Esophagus (tissue), 2 donors: Measurements from ENCODE around the gene TRAPPC10. TPM values are rescaled to one million over a fixed set of nuclear protein-coding genes. Genes with fewer than 3 reads are reported as not detected.

ENCODE experiments used
- H3K27ac ChIP-seq, 2 donors: one replicate each; pipeline ENCODE4 v1.5.1; 2013; ENCODE audit warnings: low read depth in 2 of 2, mild to moderate bottlenecking in 2 of 2, inconsistent platforms in 1 of 2, low read length in 1 of 2, moderate library complexity in 1 of 2
- H3K27me3 ChIP-seq, 2 donors: one replicate each; pipeline ENCODE4 v1.6.1; 2013; ENCODE audit warnings: low read length in 2 of 2, control low read depth in 1 of 2, mild to moderate bottlenecking in 1 of 2; ENCODE audit not compliant: insufficient read depth in 2 of 2, control insufficient read depth in 1 of 2
- H3K36me3 ChIP-seq, 2 donors: one replicate each; pipeline ENCODE4 v1.6.1; 2013; ENCODE audit warnings: low read length in 1 of 2; ENCODE audit not compliant: control insufficient read depth in 2 of 2, insufficient read depth in 2 of 2
- H3K4me1 ChIP-seq, 2 donors: one replicate each; pipeline ENCODE4 v1.6.1; 2013; ENCODE audit warnings: low read length in 1 of 2; ENCODE audit not compliant: control insufficient read depth in 2 of 2, insufficient read depth in 2 of 2
- H3K4me3 ChIP-seq, 2 donors: one replicate each; pipeline ENCODE4 v1.5.1; 2013; ENCODE audit warnings: low read length in 2 of 2, mild to moderate bottlenecking in 2 of 2, low read depth in 1 of 2, moderate library complexity in 1 of 2
- H3K9me3 ChIP-seq, 2 donors: one replicate each; pipeline ENCODE4 v1.6.1; 2013; ENCODE audit warnings: mild to moderate bottlenecking in 2 of 2, low read depth in 1 of 2, low read length in 1 of 2, moderate library complexity in 1 of 2; ENCODE audit not compliant: control insufficient read depth in 2 of 2, insufficient read depth in 1 of 2
- WGBS, 2 donors: extraction: QIAGEN DNeasy Blood & Tissue Kit; methylation state at CpG; one replicate each; pipeline ENCODE4 v1.1.7; 2013; 5-methylcytosine and 5-hydroxymethylcytosine counted together
- polyA plus RNA-seq, 2 donors: library from polyadenylated mRNA; stranded (reverse); fragments of 200-250 nt; gene quantifications; one replicate each; pipeline ENCODE4 v1.2.3, GENCODE V29; 2013
- donor health status: healthy with polysubstance abuse.
- donor health status: Bipolar disorder and iron deficiency.

The TRAPPC10 gene
- polyA plus RNA-seq, 2 donors: 6.8 to 7.7 TPM

DNA sequence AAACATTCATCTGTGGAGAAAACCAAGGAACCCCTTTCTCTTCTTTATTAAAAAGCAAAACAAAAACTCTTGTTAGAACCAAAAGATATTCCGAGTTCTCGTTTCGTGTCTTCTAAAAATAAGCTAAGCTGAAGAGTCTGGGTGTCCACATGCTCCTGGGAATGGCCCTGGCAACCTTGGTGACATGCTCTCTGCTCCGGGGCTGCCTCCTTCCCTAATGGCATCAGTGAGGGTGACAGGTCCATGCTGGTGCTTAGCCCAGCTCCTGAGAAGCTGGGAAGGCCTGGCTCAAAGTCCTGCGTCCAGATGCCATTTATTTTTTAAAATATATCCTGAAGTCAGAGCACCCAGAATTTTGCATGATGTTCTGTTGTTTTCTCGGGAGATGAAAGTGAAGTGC lies 24.6 kb upstream of the TRAPPC10 start:
- Histone ChIP-seq H3K27me3 (no peaks in the 10 kb centered on the region), H3K36me3 (peaks cover 0 to 8% of the 10 kb centered on the region in 2 donors), H3K9me3 (no peaks in the 10 kb centered on the region), H3K27ac (no peak overlapping the region), H3K4me3 (no peak overlapping the region), H3K4me1 (peaks cover 0 to 3% of the 10 kb centered on the region in 2 donors)
- WGBS, 2 donors: 61 to 63% methylated on average over 6 of the region's 6 CpGs

- H3K27ac ChIP-seq: no peak overlapping the region
- H3K4me3 ChIP-seq: no peak overlapping the region
- H3K27me3 ChIP-seq: no peaks in the 10 kb centered on the region
- no peaks in the 10 kb centered on the region for H3K9me3 ChIP-seq
- peaks cover 0 to 3% of the 10 kb centered on the region in 2 donors for H3K4me1 ChIP-seq
- peaks cover 0 to 8% of the 10 kb centered on the region in 2 donors for H3K36me3 ChIP-seq
- WGBS, 2 donors: 75 to 76% methylated on average over 9 of the region's 9 CpGs
Observed at GRCh38 chr21:43988016-43988415, 24.1 kb upstream of the TRAPPC10 start.

GRCh38 chr21:43988506-43989230 lies 23.4 kb upstream of the TRAPPC10 start:
- H3K27me3 ChIP-seq: no peaks in the 10 kb centered on the region
- H3K27ac ChIP-seq: no peak overlapping the region
- peaks cover 0 to 3% of the 10 kb centered on the region in 2 donors for H3K4me1 ChIP-seq
- 69 to 73% methylated on average over 20 to 23 of the region's 23 CpGs for WGBS, 2 donors
- no peaks in the 10 kb centered on the region for H3K9me3 ChIP-seq
- H3K4me3 ChIP-seq: no peak overlapping the region
- peaks cover 0 to 5% of the 10 kb centered on the region in 2 donors for H3K36me3 ChIP-seq

DNA sequence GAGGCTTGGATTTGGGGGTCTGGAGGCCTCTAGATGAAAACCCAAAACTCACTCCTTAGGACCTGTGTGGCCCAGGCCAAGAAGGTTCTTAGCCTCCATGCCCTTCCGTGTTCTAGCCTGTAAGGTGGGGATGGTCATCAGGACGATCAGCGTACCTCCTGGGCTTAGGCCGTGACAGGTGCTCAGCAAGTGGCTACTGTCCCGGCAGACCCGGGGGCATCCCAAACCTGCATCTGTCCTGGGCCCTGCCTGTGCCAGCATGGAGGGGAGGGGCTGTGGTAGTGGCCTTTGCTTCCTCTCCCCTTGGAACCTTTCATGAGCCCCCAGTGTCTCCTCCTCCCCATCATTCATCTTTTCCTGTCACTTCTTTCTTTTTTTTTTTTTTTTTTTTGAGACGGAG lies 22.7 kb upstream of the TRAPPC10 start:
- Histone ChIP-seq H3K27ac (no peak overlapping the region), H3K4me3 (no peak overlapping the region), H3K36me3 (no peaks in the 10 kb centered on the region), H3K9me3 (no peaks in the 10 kb centered on the region), H3K27me3 (no peaks in the 10 kb centered on the region), H3K4me1 (peaks cover 0 to 3% of the 10 kb centered on the region in 2 donors)
- 80 to 87% methylated on average over 7 of the region's 7 CpGs for WGBS, 2 donors

GRCh38 chr21:43991447-43991991 lies 20.6 kb upstream of the TRAPPC10 start:
- WGBS, 2 donors: 84 to 87% methylated on average over 33 of the region's 33 CpGs
- Histone ChIP-seq H3K27me3 (no peaks in the 10 kb centered on the region), H3K9me3 (no peaks in the 10 kb centered on the region), H3K4me1 (peaks cover 0 to 3% of the 10 kb centered on the region in 2 donors), H3K27ac (no peak overlapping the region), H3K4me3 (no peak overlapping the region), H3K36me3 (no peaks in the 10 kb centered on the region)

DNA sequence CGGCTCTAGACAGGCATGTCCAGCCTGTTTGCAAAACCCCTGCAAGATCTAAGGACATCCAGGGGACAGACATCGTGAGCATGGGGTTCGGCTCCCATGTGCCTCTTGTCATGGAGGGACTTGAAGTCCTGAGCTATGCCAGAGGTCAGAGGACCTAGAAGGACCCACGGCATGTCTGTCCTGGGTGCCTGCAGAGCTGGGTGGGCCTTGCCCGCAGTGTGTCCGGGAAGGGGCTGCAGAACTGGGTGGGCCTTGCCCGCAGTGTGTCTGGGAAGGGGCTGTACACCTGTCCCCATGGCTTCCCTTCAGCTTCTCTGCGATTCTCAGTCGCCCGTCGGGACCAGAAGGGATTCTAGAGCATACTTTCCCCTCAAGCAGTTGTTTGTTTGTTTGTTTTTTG lies 20.0 kb upstream of the TRAPPC10 start:
- H3K9me3 ChIP-seq: no peaks in the 10 kb centered on the region
- peaks cover 0 to 3% of the 10 kb centered on the region in 2 donors for H3K4me1 ChIP-seq
- WGBS, 2 donors: 91 to 94% methylated on average over 11 of the region's 11 CpGs
- no peak overlapping the region for H3K27ac ChIP-seq
- no peaks in the 10 kb centered on the region for H3K36me3 ChIP-seq
- H3K27me3 ChIP-seq: no peaks in the 10 kb centered on the region
- no peak overlapping the region for H3K4me3 ChIP-seq

- Histone ChIP-seq H3K9me3 (no peaks in the 10 kb centered on the region), H3K4me1 (no peaks in the 10 kb centered on the region), H3K4me3 (no peak overlapping the region), H3K36me3 (no peaks in the 10 kb centered on the region), H3K27me3 (no peaks in the 10 kb centered on the region), H3K27ac (no peak overlapping the region)
- 74 to 76% methylated on average over 18 of the region's 18 CpGs for WGBS, 2 donors
Observed at GRCh38 chr21:43993420-43993934, 18.6 kb upstream of the TRAPPC10 start.

DNA sequence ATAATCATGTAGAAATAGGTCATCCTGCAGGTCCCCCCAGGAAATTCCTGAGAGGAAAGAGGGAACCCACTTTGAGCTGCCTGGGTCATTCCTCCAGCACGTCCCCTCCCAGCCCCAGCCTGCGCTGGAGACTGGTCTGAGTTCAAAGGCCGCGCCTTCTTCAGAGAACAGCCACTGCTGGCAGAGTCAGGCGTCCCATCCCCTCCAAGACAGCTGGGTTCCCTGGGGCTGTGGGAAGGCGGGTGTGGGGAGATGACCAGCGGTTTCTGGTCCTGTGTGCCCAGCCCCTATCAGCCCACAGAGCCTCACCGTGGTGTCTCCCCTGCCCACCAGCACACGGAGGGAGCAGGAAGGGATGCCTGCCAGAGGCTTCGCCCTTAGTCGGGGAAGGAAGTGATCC lies 18.0 kb upstream of the TRAPPC10 start:
- no peaks in the 10 kb centered on the region for H3K36me3 ChIP-seq
- H3K9me3 ChIP-seq: no peaks in the 10 kb centered on the region
- 58 to 63% methylated on average over 11 of the region's 11 CpGs for WGBS, 2 donors
- no peak overlapping the region for H3K27ac ChIP-seq
- no peak overlapping the region for H3K4me3 ChIP-seq
- no peaks in the 10 kb centered on the region for H3K27me3 ChIP-seq
- no peaks in the 10 kb centered on the region for H3K4me1 ChIP-seq

DNA sequence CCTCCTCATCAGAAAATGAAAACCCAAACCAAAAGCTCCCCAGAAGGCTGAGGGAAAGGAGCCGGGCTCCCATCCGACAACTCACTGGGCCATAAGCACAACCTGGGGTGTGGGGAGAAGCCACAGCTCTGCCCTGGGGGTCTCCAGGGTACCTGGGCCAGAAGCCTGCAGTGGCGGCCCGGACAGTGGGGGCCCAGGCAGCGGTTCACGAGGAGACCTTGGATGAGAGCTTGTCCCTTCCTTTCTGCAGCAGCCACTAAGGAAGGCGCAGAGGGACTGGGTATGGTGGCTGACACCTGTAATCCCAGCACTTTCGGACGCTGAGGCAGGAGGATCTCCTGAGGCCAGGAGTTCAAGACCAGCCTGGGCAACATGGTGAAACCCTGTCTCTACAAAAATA lies 17.5 kb upstream of the TRAPPC10 start:
- H3K9me3 ChIP-seq: no peaks in the 10 kb centered on the region
- no peak overlapping the region for H3K4me3 ChIP-seq
- 91 to 94% methylated on average over 9 of the region's 9 CpGs for WGBS, 2 donors
- no peaks in the 10 kb centered on the region for H3K36me3 ChIP-seq
- H3K27me3 ChIP-seq: no peaks in the 10 kb centered on the region
- no peaks in the 10 kb centered on the region for H3K4me1 ChIP-seq
- H3K27ac ChIP-seq: no peak overlapping the region
